Keratinocyte (primary cell): ENCODE results near the gene NDEL1. TPM values are rescaled to one million over a fixed set of nuclear protein-coding genes. Genes with fewer than 3 reads are reported as not detected.
A peak's percentile ranks its signal among the peaks of the same experiment; 100 is the strongest.

Source experiments
- DNase-seq: peaks from one replicate; pipeline ENCODE4 v3.0.0-alpha.2; 2011; ENCODE audit warnings: low read depth, missing footprints, low spot score
- FAIRE-seq: peaks from 2 replicates; lab custom pipeline; 2011; peaks lifted over from hg19 to GRCh38; lab: Jason Lieb, UNC
- H2AFZ ChIP-seq: 2 replicates; pipeline ENCODE4 v1.6.0; 2012; ENCODE audit warnings: low read length, control low read depth, inconsistent platforms; ENCODE audit not compliant: control insufficient read depth
- H3K27ac ChIP-seq: 2 replicates; pipeline ENCODE4 v1.5.1; 2011; ENCODE audit warnings: low read length; ENCODE audit not compliant: control insufficient read depth, insufficient read depth
- H3K27me3 ChIP-seq: 3 replicates; pipeline ENCODE4 v1.6.0; 2011; ENCODE audit warnings: low read length; ENCODE audit not compliant: control insufficient read depth, insufficient read depth; ENCODE audit errors: extremely low read depth
- H3K36me3 ChIP-seq, 2 experiments: 2 replicates in 1 of 2; 3 replicates in 1 of 2; pipeline ENCODE4 v1.5.1; 2011; ENCODE audit warnings: low read length in 2 of 2, mild to moderate bottlenecking in 1 of 2; ENCODE audit not compliant: control insufficient read depth in 2 of 2, insufficient read depth in 2 of 2; ENCODE audit errors: extremely low read depth in 1 of 2
- H3K4me1 ChIP-seq: 3 replicates; pipeline ENCODE4 v1.5.1; 2011; ENCODE audit warnings: low read length; ENCODE audit not compliant: control insufficient read depth, insufficient read depth; ENCODE audit errors: extremely low read depth
- H3K4me2 ChIP-seq: 3 replicates; pipeline ENCODE4 v1.6.0; 2011; ENCODE audit warnings: low read depth, low read length; ENCODE audit not compliant: control insufficient read depth, insufficient read depth; ENCODE audit errors: extremely low read depth
- H3K4me3 ChIP-seq, 3 experiments: fragments of 200-600 bp in 1 of 3; sonication (generic) in 1 of 3; 2 replicates in 2 of 3; 3 replicates in 1 of 3; pipeline ENCODE4 v1.5.1; 2011 to 2016; ENCODE audit warnings: low read length in 3 of 3, mild to moderate bottlenecking in 3 of 3, control low read depth in 2 of 3, inconsistent platforms in 1 of 3, low read depth in 1 of 3, mixed read lengths in 1 of 3, mixed run types in 1 of 3, moderate library complexity in 1 of 3; ENCODE audit not compliant: control insufficient read depth in 2 of 3, insufficient read depth in 2 of 3; ENCODE audit errors: extremely low read depth in 1 of 3
- H3K79me2 ChIP-seq: 2 replicates; pipeline ENCODE4 v1.6.0; 2012; ENCODE audit warnings: low read length; ENCODE audit not compliant: control insufficient read depth, insufficient read depth
- H3K9ac ChIP-seq: 3 replicates; pipeline ENCODE4 v1.6.0; 2011; ENCODE audit warnings: low read length; ENCODE audit not compliant: control insufficient read depth, insufficient read depth; ENCODE audit errors: extremely low read depth
- H3K9me1 ChIP-seq: 3 replicates; pipeline ENCODE4 v1.6.0; 2011; ENCODE audit warnings: low read length; ENCODE audit not compliant: control insufficient read depth, insufficient read depth; ENCODE audit errors: extremely low read depth
- H3K9me3 ChIP-seq: 2 replicates; pipeline ENCODE4 v1.5.1; 2012; ENCODE audit warnings: low read depth, low read length; ENCODE audit not compliant: control insufficient read depth
- H4K20me1 ChIP-seq: 3 replicates; pipeline ENCODE4 v1.6.0; 2011; ENCODE audit warnings: low read length; ENCODE audit not compliant: control insufficient read depth, insufficient read depth; ENCODE audit errors: extremely low read depth
- CTCF ChIP-seq, 3 experiments: IDR thresholded peaks in 1 of 3; conservative IDR thresholded peaks in 1 of 3; optimal IDR thresholded peaks in 1 of 3; 2 replicates in 2 of 3; 3 replicates in 1 of 3; pipeline versions ENCODE3 to v1.5.1; 2011; ENCODE audit warnings: low read length in 3 of 3, mild to moderate bottlenecking in 3 of 3, moderate library complexity in 2 of 3, control low read depth in 1 of 3, inconsistent platforms in 1 of 3; ENCODE audit not compliant: insufficient read depth in 2 of 3; ENCODE audit errors: extremely low read depth in 1 of 3
- EZH2 ChIP-seq: IDR thresholded peaks from one replicate; pipeline ENCODE4 v1.6.1; 2012; ENCODE audit warnings: inconsistent platforms, mild to moderate bottlenecking, low read length, moderate library complexity
- dilution Hi-C: fragments of 300-500 bp; cut with MboI; formaldehyde crosslinking; loops from one replicate; pipeline ENCODE4 v1.7.0; 2020; ENCODE audit warnings: low sequenced_read_pairs; ENCODE audit not compliant: extremely low pct_ligation_motif_present
- polyA plus RNA-seq, 5 experiments: library from polyadenylated mRNA; depleted of rRNA in 3 of 5; stranded (reverse) in 3 of 5; stranded (forward) in 1 of 5; unstranded in 1 of 5; fragments of >200 nt; gene quantifications; 1 replicate in 1 of 5; 2 replicates in 3 of 5; 3 replicates in 1 of 5; pipeline versions ENCODE4 v1.2.1 to v1.2.3, GENCODE V29; 2011 to 2012; ENCODE audit warnings: missing spikeins in 2 of 5, low read depth in 1 of 5, low replicate concordance in 1 of 5

The NDEL1 gene
- polyA plus RNA-seq, 1 donor (not counting 4 experiments of a cell fraction or from before 2014, with no cell fraction given) = 76.8 TPM

GRCh38 chr17:8392274-8392673 lies 43.4 kb upstream of the NDEL1 start:
- DNase-seq = no peak
- no peaks in the 10 kb centered on the region for H3K79me2 ChIP-seq
- no peak overlapping the region for H3K4me3 ChIP-seq
- no peak for FAIRE-seq
- peak overlapping the region; percentile 54 for H3K4me2 ChIP-seq
- no peaks in the 10 kb centered on the region for H3K27me3 ChIP-seq
- H3K36me3 ChIP-seq = no peaks in the 10 kb centered on the region
- no peaks in the 10 kb centered on the region for H4K20me1 ChIP-seq
- H3K9me1 ChIP-seq = no peaks in the 10 kb centered on the region
- peak overlapping the region; percentile 9 for H3K9ac ChIP-seq
- no peak for TF ChIP-seq EZH2
- TF ChIP-seq CTCF (optimal IDR thresholded peaks at IDR 0.05 in 1 of 3, IDR thresholded peaks at IDR 0.05 in 1 of 3, conservative IDR thresholded peaks at IDR 0.05 in 1 of 3; ENCODE audit: extremely low read depth in 1 of 3, insufficient read depth in 2 of 3, low read length in 3 of 3) = no peak
- dilution Hi-C loops = no loop called here
- peak overlapping the region; percentile 52 for H3K27ac ChIP-seq
- peak overlapping the region; percentile 40 for H2AFZ ChIP-seq
- peaks cover 27% of the 10 kb centered on the region for H3K4me1 ChIP-seq
- H3K9me3 ChIP-seq = no peaks in the 10 kb centered on the region

GRCh38 chr17:8392674-8393469 lies 42.8 kb upstream of the NDEL1 start:
- Histone ChIP-seq H3K4me1 (peaks cover 27% of the 10 kb centered on the region), H3K27ac (peak overlapping the region; percentile 80), H3K4me3 (no peak overlapping the region), H3K36me3 (no peaks in the 10 kb centered on the region), H3K4me2 (peak overlapping the region; percentile 18), H3K79me2 (no peaks in the 10 kb centered on the region), H3K9me1 (no peaks in the 10 kb centered on the region), H3K27me3 (peaks cover 2% of the 10 kb centered on the region), H3K9me3 (no peaks in the 10 kb centered on the region), H4K20me1 (no peaks in the 10 kb centered on the region), H3K9ac (peak overlapping the region; percentile 52), H2AFZ (no peak overlapping the region)
- DNase-seq (no peak), FAIRE-seq (peak; percentile 9)
- TF ChIP-seq EZH2 = no peak
- no peak for TF ChIP-seq CTCF (optimal IDR thresholded peaks at IDR 0.05 in 1 of 3, IDR thresholded peaks at IDR 0.05 in 1 of 3, conservative IDR thresholded peaks at IDR 0.05 in 1 of 3; ENCODE audit: extremely low read depth in 1 of 3, insufficient read depth in 2 of 3, low read length in 3 of 3)
- dilution Hi-C loops = no loop called here
